ENCODE results near the gene HSD17B8.

HSD17B8 gene

GRCh38 chr6:33204415-33205190 lies at the start of gene HSD17B8:
HSD17B8 (plus strand) TSS chr6:33204655; CDS start chr6:33204669, 14 bp downstream.
- FAIRE-seq = no peak

GRCh38 chr6:33156561-33156960 lies 47.9 kb upstream of the HSD17B8 start:
- no peak for FAIRE-seq

- no peak for FAIRE-seq
Measured at GRCh38 chr6:33156964-33157363, 47.5 kb upstream of the HSD17B8 start.

GRCh38 chr6:33160096-33160495 lies 44.4 kb upstream of the HSD17B8 start:
- FAIRE-seq = no peak

- FAIRE-seq = no peak
Measured at GRCh38 chr6:33160728-33161344, 43.6 kb upstream of the HSD17B8 start.

- no peak for FAIRE-seq
Measured at GRCh38 chr6:33161354-33162331, 42.8 kb upstream of the HSD17B8 start.

- FAIRE-seq = no peak
Measured at GRCh38 chr6:33163540-33163939, 40.9 kb upstream of the HSD17B8 start.

- no peak for FAIRE-seq
Measured at GRCh38 chr6:33164176-33164575, 40.3 kb upstream of the HSD17B8 start.

- FAIRE-seq = no peak
Measured at GRCh38 chr6:33164665-33165373, 39.6 kb upstream of the HSD17B8 start.

- no peak for FAIRE-seq
Measured at GRCh38 chr6:33165581-33166258, 38.7 kb upstream of the HSD17B8 start.

GRCh38 chr6:33166363-33166762 lies 38.1 kb upstream of the HSD17B8 start:
- FAIRE-seq = no peak

GRCh38 chr6:33166811-33167210 lies 37.6 kb upstream of the HSD17B8 start:
- FAIRE-seq = no peak

GRCh38 chr6:33167374-33168283 lies 36.8 kb upstream of the HSD17B8 start:
- FAIRE-seq = no peak

- no peak for FAIRE-seq
Measured at GRCh38 chr6:33168284-33168601, 36.2 kb upstream of the HSD17B8 start.

- no peak for FAIRE-seq
Measured at GRCh38 chr6:33168639-33169038, 35.8 kb upstream of the HSD17B8 start.

- no peak for FAIRE-seq
Measured at GRCh38 chr6:33169291-33170175, 34.9 kb upstream of the HSD17B8 start.

- no peak for FAIRE-seq
Measured at GRCh38 chr6:33170176-33171015, 34.1 kb upstream of the HSD17B8 start.

GRCh38 chr6:33171016-33171879 lies 33.2 kb upstream of the HSD17B8 start:
- FAIRE-seq = no peak

Measured in TTC549 (cell line).